AG04449 (cell line): ENCODE data around the gene TMOD4.

Experiments
- CTCF ChIA-PET: fragments of 350-600 bp; formaldehyde crosslinking; extraction: SDS; loops from one replicate; lab custom pipeline; 2021; ENCODE audit warnings: antibody characterized with exemption; lab: Yijun Ruan, JAX
- POLR2A ChIA-PET: fragments of 400-600, 350-600 bp; formaldehyde crosslinking; extraction: SDS; loops from one replicate; lab custom pipeline; 2020; ENCODE audit warnings: antibody characterized with exemption, inconsistent platforms; lab: Yijun Ruan, JAX
- DNase-seq: peaks from one replicate; pipeline ENCODE4 v3.0.0-alpha.2; 2010; ENCODE audit warnings: low read depth, low spot score
- H3K4me3 ChIP-seq: 2 replicates; pipeline ENCODE4 v1.5.1; 2011; ENCODE audit warnings: low read depth, mild to moderate bottlenecking, control low read depth, low read length
- TF ChIP-seq, protein P1 (sequence below): IDR thresholded peaks from one replicate; pipeline ENCODE4 v1.5.1; 2011; ENCODE audit warnings: mild to moderate bottlenecking, moderate library complexity, low read length, control low read depth, inconsistent platforms; ENCODE audit not compliant: insufficient read depth; ENCODE audit errors: missing control alignments

TMOD4 gene

DNA sequence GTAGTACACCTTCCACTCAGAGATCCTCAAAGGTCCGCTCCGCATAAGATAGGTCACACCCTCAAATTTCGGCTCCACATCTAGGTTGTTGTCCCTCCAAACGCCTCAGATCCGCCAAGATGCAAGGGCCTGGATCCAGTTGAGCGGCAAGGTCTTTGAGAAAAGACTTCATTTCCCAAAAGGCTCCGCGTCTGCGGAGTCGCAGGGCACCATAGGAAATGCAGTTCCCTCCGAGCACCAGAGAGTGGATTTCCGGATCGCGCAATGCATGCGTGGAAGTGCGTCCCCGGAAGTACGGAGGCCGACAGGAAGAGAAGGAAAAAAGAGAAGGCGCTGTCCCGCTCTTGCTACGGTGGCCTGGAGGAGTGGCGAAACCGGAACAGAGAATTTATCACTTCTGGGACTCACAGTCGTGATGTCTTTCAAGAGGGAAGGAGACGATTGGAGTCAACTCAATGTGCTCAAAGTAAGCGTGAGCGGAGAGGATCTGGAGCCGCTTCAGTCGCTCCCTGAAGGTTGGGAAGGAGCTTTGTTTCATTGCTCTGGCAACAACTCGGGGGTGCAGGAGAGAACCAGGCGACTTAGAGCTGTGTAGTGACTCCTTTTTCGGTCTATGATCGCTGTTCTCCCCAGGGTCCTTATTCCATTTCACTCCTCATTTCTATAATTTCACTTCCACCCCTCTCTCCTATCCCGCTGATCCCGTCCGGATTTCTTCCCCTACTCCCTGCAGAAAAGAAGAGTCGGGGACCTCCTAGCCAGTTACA is 9.9 kb downstream of the TMOD4 start, which contains the start of the genes LYSMD1 and SCNM1:
Gene LYSMD1 (minus strand): TSS at position 165 of the 767 bp plus-strand sequence. CDS start 644 bp downstream, outside the sequence.
Gene SCNM1 (plus strand): TSS at position 407 of the 767 bp plus-strand sequence. CDS start 9 bp downstream, at position 416.
- ChIA-PET CTCF (interaction anchor here (0.8 to 19.8 kb wide), 9 partner anchors 10 to 142 kb away, joined by 3 to 412 read pairs (median 4); partner anchors contain the start of genes TMOD4 and TNFAIP8L2), POLR2A (interaction anchor here (0.8 to 1.6 kb wide), 5 partner anchors 10 to 115 kb away, joined by 3 to 8 read pairs (median 3); partner anchors contain the start of genes TMOD4 and VPS72)
- DNase-seq = peak; percentile 95
- TF ChIP-seq, protein P1, sequence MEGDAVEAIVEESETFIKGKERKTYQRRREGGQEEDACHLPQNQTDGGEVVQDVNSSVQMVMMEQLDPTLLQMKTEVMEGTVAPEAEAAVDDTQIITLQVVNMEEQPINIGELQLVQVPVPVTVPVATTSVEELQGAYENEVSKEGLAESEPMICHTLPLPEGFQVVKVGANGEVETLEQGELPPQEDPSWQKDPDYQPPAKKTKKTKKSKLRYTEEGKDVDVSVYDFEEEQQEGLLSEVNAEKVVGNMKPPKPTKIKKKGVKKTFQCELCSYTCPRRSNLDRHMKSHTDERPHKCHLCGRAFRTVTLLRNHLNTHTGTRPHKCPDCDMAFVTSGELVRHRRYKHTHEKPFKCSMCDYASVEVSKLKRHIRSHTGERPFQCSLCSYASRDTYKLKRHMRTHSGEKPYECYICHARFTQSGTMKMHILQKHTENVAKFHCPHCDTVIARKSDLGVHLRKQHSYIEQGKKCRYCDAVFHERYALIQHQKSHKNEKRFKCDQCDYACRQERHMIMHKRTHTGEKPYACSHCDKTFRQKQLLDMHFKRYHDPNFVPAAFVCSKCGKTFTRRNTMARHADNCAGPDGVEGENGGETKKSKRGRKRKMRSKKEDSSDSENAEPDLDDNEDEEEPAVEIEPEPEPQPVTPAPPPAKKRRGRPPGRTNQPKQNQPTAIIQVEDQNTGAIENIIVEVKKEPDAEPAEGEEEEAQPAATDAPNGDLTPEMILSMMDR = no peak
- peak within 1 kb of the TSS; percentile 99 for H3K4me3 ChIP-seq

DNA sequence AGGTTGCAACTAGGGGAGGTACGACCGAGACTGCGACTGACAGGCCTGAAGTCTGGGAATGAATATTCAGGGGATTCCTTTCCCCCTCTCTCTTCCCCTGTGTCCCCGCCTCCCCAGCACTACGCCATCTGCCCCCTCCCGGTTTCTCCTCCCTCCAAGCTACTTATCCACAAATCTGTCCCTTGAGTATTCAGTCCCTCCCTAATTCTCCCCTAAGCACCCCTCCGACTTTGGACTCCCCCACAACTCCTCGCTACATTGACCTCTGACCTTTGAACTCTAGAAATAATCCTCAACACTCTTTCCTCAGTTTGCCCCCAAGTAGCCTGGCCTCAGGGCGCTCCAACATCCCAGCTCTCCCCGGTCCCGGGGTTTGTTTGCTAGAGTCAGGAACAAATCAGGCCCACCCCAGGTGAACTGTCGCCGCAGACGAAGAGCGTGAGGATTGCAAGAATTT is 10.5 kb downstream of the TMOD4 start:
- no peak for DNase-seq
- H3K4me3 ChIP-seq = peak overlapping the region; percentile 87
- TF ChIP-seq, protein P1 = no peak
- ChIA-PET POLR2A (interaction anchor here (0.7 to 1.6 kb wide), 6 partner anchors 11 to 66 kb away, joined by 3 to 8 read pairs (median 3); partner anchors contain the start of genes SEMA6C, TMOD4 and VPS72), CTCF (interaction anchor here (0.8 to 19.8 kb wide), 7 partner anchors 10 to 141 kb away, joined by 3 to 412 read pairs (median 5); partner anchors contain the start of genes TMOD4 and TNFAIP8L2)

DNA sequence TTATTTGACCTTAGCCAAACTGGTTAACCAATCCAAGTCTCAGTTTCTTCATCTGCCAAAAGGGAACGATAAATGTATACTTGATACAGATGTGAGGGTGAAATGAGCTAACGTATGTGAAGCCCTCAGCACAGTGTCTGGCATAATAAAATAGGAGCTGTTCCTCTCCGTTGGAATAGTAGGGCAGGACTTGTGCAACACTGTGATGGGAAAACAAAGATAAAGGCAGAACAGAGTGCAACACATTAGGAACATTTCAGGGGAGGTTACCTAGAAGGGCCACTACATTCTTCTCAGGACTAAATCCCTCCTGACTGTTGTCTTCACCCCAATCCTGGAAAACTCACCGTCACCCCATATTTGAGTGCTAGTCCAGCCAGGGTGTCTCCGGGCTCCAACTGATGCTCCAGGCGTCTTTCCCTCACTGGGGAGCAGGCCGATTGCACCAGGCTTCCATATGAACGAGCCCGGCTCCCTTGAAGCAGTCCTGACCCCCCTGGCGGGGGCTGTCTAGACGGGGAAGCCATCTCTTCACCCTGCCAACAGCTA is 11.0 kb downstream of the TMOD4 start:
- no peak for DNase-seq
- TF ChIP-seq, protein P1 = no peak
- POLR2A ChIA-PET = interaction anchor here (0.7 to 1.6 kb wide), 5 partner anchors 11 to 35 kb away, joined by 3 to 8 read pairs (median 3); partner anchors contain the start of genes SEMA6C, TMOD4 and VPS72
- H3K4me3 ChIP-seq = peak overlapping the region; percentile 87
- CTCF ChIA-PET = interaction anchor here (0.6 to 19.8 kb wide), 8 partner anchors 9 to 189 kb away, joined by 3 to 412 read pairs (median 4); partner anchors contain the start of genes TMOD4 and TNFAIP8L2

DNA sequence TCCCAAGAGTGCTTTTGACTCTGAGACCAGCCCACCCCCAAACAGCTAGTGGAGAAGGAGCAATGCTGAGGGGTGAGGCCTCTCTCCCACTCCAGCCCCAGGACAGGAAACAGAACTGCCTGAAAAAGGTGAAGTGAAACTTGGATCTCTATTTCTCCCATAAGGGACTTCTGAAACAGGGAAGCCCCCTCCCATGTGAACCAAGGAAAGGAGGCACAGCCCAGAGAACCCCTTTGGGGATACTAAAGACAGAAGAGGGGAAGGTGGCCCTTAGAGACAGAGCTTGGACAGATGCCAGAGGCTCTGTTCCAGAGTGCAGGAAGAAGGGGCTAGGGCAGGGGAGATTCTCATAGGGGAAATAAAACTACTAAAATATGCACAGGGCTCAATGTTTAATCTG is 16.4 kb downstream of the TMOD4 start:
- TF ChIP-seq, protein P1 = no peak
- no peak overlapping the region for H3K4me3 ChIP-seq
- CTCF ChIA-PET = interaction anchor here (0.9 to 19.8 kb wide), 2 partner anchors 44 to 60 kb away, joined by 3 to 412 read pairs; no protein-coding TSS in a partner anchor
- DNase-seq = no peak
- POLR2A ChIA-PET = no interaction called here

DNA sequence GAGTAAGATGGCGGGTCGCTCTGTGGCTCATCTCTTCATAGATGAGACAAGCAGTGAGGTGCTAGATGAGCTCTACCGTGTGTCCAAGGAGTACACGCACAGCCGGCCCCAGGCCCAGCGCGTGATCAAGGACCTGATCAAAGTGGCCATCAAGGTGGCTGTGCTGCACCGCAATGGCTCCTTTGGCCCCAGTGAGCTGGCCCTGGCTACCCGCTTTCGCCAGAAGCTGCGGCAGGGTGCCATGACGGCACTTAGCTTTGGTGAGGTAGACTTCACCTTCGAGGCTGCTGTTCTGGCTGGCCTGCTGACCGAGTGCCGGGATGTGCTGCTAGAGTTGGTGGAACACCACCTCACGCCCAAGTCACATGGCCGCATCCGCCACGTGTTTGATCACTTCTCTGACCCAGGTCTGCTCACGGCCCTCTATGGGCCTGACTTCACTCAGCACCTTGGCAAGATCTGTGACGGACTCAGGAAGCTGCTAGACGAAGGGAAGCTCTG is 17.0 kb downstream of the TMOD4 start:
- no peak for DNase-seq
- CTCF ChIA-PET = interaction anchor here (0.9 to 19.8 kb wide), 4 partner anchors 10 to 134 kb away, joined by 3 to 412 read pairs (median 4); no protein-coding TSS in a partner anchor
- TF ChIP-seq, protein P1 = no peak
- POLR2A ChIA-PET = no interaction called here
- no peak overlapping the region for H3K4me3 ChIP-seq
